RKO (cell line): ENCODE measurements around the gene SNAPIN.
"Not testable (repeated sequence)": the region's sequence is repeated elsewhere in the genome, so short reads cannot be mapped to it uniquely, and the experiment has no call there.

Experiments used
- DNase-seq: peaks from one replicate; pipeline ENCODE4 v3.0.0-alpha.2; 2016; ENCODE audit warnings: low spot score

SNAPIN gene

GRCh38 chr1:153647346-153647714, 11.2 kb upstream of the SNAPIN start:
- DNase-seq, result no peak

- DNase-seq, result no peak
Observed at GRCh38 chr1:153648000-153648643, 10.4 kb upstream of the SNAPIN start.

- DNase-seq, result no peak
Observed at GRCh38 chr1:153649137-153649862, 9.2 kb upstream of the SNAPIN start.

GRCh38 chr1:153649863-153650235, 8.7 kb upstream of the SNAPIN start:
- DNase-seq, result no peak

- no peak for DNase-seq
Observed at GRCh38 chr1:153651771-153652170, 6.7 kb upstream of the SNAPIN start.

GRCh38 chr1:153652805-153653500, 5.5 kb upstream of the SNAPIN start:
- no peak for DNase-seq

- no peak for DNase-seq
Observed at GRCh38 chr1:153655333-153655732, 3.2 kb upstream of the SNAPIN start.

- no peak for DNase-seq
Observed at GRCh38 chr1:153659175-153659534, 652 bp downstream of the SNAPIN start.

- DNase-seq, result no peak
Observed at GRCh38 chr1:153659656-153660055, 1.2 kb downstream of the SNAPIN start.

- no peak for DNase-seq
Observed at GRCh38 chr1:153661111-153661708, 2.7 kb downstream of the SNAPIN start.

- DNase-seq, result no peak
Observed at GRCh38 chr1:153662269-153662668, 3.8 kb downstream of the SNAPIN start.

GRCh38 chr1:153663211-153663610, 4.7 kb downstream of the SNAPIN start:
- no peak for DNase-seq

- no peak for DNase-seq
Observed at GRCh38 chr1:153667439-153667838, 8.9 kb downstream of the SNAPIN start.

GRCh38 chr1:153668672-153669071, 10.2 kb downstream of the SNAPIN start:
- DNase-seq, result not testable (repeated sequence)

- no peak for DNase-seq
Observed at GRCh38 chr1:153669606-153670005, 11.1 kb downstream of the SNAPIN start.

- no peak for DNase-seq
Observed at GRCh38 chr1:153670257-153670858, 11.9 kb downstream of the SNAPIN start.

GRCh38 chr1:153670859-153671627, 12.5 kb downstream of the SNAPIN start, which contains the start of gene ILF2:
Gene ILF2, minus strand, starts transcription at chr1:153670993. Its CDS starts 71 bp downstream, at chr1:153670922.
- DNase-seq, result peak; percentile 100

- DNase-seq, result peak; percentile 91
Observed at GRCh38 chr1:153671628-153672353, 13.3 kb downstream of the SNAPIN start.

GRCh38 chr1:153673511-153673910, 15.0 kb downstream of the SNAPIN start:
- no peak for DNase-seq

- DNase-seq, result peak; percentile 49
Observed at GRCh38 chr1:153677718-153678518, 19.4 kb downstream of the SNAPIN start.
